Activated CD4-positive, alpha-beta T cell treated with anti-CD3 and anti-CD28 coated beads for 48 hours (primary cell): ENCODE results near the gene NRF1.
A peak's percentile ranks its signal among the peaks of the same experiment; 100 is the strongest.
"Not testable (repeated sequence)": the region's sequence is repeated elsewhere in the genome, so short reads cannot be mapped to it uniquely, and the experiment has no call there.

Experiments used
- DNase-seq: peaks from one replicate; pipeline ENCODE4 v3.0.0-alpha.2; 2020

Gene NRF1

DNA sequence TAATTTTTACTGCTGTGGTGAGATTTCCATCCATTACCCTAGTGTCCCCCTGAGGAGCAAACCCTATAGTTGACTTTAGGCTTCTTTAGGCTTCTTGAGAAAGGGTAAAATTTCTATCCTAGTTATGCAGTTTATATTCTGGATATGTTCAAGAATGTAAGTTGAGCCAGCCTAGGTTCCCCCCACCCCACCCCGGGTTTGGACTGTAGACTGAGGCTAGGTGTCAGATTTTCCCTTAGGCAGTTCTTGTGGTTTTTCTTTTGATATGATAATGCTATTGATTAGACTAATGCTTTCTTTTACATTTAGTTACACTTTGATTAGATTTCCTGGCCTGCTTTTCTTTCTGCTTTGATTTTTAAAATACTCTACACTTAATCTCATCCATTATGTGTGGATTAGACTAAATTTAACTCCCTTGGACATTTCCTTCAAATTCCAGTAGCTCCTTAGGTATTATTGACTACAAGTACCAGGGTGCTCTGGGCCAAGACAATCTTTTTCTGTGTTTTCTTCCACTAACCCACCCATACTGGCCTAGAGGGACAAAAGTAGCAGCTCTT, 37.7 kb downstream of the NRF1 start:
- DNase-seq = peak; percentile 19

DNA sequence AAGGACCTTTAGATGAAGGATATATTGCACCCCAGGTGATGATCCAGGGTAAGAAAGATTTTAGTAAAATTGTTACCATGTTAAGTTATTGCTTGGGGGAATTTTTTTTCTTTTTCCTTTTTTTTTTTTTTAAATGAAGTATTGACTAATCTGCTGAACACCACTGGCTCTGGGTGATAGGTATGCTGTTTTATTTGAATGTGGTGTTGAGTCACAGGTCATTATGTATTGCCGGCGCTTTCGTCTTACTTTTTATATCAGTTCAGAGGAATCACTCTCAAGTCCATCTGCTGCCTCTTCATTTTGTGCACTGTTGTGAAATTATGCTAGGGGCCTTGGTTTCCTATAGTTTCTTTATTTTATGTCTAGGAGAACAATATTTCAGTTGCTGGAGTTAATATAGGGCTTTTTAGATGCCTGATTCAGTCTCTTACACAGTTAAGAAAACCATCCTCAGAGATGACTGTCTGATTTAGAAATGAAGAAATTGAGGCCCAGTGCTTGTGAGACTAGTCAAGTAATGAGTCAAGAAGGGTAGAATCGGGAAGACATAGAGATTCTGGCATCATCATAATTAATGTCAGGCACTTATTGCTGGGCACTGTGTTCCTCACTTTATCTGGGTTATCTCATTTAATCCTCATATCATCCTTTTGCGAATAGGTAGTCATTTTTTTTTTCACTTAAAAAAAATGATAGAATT, 38.7 kb downstream of the NRF1 start:
- peak; percentile 17 for DNase-seq

DNA sequence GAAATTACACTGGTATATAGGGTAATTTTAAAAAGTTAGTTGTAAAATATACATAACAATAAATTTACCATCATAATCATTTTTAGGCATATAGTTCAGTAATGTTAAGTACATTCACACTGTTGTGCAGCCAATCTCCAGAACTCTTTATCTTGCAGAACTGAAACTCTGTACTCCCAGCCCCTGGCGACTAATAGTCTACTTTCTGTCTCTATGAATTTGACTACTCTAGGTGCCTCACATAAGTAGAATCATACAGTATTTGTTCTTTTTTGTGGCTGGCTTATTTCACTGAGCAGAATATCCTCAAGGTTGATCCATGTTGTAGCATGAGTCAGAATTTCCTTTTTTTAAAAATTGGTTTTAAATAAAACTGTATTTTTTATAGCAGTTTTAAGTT, 41.4 kb downstream of the NRF1 start:
- DNase-seq = peak; percentile 38

DNA sequence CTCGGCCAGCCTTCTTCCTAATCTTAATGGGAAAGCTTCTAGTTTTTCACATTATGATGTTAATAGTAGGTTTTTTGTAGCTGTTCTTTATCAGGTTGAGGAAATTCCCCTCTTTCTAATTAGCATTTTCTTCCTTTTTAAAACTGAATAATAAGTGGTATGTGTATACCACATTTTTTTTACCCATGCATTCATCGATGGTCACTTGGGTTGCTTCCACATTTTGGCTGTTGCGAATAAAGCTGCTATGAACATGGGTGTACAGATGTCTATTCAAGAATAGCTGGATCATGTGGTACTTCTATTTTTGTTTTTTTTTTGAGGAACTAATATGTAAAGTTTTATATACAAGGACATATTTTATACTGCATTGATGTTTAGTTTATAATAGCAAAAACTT, 44.3 kb downstream of the NRF1 start:
- DNase-seq = no peak

DNA sequence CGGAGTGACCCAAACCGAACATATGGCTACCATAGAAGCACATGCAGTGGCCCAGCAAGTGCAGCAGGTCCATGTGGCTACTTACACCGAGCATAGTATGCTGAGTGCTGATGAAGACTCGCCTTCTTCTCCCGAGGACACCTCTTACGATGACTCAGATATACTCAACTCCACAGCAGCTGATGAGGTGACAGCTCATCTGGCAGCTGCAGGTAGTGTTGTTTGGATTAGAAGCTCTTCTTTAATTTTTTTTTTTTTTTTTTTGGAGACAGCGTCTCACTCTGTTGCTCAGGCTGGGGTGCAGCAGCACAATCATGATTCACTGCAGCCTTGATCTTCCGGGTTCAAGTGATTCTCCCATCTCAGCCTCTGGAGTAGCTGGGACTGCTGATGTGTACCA, 45.8 kb downstream of the NRF1 start:
- peak; percentile 26 for DNase-seq

DNA sequence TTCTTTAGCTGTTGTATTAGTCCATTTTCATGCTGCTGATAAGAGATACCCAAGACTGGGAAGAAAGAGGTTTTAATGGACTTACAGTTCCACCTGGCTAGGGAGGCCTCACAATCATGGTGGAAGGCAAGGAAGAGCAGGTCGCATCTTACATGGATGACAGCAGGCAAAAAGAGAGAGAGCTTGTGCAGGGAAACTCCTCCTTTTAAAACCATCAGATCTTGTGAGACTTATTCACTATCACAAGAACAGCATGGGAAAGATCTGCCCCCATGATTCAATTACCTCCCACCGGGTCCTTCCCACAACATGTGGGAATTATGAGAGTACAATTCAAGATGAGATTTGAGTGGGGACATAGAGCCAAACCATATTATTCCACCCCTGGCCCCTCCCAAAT, 48.4 kb downstream of the NRF1 start:
- not testable (repeated sequence) for DNase-seq

DNA sequence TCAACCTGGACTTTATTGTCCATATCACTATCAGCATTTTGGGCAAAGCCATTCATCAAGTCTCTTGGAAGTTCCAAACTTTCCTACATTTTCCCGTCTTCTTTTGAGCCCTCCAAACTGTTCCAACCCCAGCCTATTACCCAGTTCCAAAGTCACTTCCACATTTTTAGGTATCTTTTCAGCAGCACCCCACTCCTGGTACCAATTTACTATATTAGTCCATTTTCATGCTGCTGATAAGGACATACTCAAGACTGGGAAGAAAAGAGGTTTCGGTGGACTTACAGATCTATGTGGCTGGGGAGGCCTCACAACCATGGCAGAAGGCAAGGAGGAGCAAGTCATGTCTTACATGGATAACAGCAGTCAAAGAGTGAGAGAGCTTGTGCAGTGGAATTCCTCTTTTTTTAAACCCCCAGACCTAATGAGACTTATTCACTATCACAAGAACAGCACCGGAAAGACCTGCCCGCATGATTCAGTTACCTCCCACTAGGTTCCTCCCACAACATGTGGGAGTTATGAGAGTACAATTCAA, 50.2 kb downstream of the NRF1 start:
- DNase-seq = no peak

DNA sequence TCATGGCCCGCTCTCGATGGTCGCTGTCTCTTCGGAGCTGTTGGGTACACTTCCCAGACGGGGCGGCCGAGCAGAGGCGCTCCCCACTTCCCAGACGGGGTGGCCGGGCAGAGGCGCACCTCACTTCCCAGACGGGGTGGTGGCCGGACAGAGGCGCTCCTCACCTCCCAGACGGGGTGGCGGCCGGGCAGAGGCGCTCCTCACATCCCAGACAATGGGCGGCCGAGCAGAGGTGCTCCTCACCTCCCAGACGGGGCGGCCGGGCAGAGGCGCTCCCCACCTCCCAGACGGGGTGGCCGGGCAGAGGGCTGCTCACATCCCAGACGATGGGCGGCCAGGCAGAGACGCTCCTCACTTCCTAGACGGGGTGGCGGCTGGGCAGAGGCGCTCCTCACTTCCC, 51.7 kb downstream of the NRF1 start:
- not testable (repeated sequence) for DNase-seq

DNA sequence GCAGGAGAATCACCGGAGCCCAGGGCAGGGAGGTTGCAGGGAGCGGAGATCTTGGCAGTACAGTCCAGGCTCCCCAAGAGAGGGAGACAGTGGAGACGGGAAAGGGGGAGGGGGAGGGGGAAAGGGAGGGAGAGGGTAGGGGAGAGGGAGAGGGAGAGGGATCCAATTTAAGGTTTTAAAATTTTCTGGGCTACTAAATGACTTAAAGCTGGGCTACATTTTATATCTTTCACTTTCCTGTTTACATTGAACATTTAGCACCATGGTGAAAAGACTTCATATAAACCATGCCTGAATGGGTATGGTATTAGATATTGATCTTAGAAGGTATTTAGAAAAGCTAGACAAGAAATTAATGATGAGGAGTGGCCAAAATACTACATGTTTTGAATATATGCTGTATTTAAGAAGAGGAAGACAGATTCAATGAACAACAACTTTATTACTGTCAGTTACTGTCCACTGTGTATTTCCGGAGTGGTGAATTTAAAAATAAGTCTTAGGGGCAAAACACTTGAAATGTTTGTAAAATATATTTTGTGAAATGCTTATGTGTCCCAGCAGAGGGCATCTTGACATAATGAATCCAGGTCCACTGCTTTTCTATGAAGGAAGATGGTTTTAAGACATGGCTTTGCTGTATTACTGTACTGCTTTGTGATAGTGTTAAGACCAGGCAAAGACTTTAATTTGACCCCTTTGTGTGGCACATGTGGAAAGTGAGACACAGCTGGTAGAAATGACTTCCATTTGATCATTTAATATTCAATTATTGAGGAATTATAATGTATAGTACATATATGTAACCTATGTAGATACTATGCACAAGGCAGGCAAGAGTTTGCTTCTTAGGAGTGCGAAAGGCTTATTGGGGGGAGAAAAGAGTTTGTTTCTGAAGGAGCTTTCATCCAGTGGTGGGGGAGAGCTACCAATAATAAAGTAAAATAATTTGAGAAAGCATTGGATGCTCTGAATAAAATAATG, 52.8 kb downstream of the NRF1 start:
- no peak for DNase-seq

DNA sequence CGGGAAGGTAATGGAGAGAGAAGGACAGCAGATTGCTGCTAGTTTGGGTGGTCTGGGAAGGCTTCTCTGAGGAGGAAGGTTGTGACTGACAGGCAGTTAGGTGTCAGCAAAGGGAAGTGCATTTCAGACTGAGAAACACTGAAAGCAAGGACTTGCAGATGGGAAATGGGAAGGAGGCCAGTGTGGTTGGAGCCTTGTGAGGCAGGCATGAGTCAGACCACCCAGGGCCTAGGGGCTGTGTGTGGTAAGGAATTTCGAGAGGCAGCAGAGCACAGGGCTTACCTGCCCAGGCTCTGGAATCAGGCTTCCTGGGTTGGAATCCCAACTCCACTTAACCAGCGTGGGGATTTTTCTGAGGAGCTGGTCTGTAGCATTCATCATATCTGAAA, 53.5 kb downstream of the NRF1 start:
- DNase-seq = no peak

DNA sequence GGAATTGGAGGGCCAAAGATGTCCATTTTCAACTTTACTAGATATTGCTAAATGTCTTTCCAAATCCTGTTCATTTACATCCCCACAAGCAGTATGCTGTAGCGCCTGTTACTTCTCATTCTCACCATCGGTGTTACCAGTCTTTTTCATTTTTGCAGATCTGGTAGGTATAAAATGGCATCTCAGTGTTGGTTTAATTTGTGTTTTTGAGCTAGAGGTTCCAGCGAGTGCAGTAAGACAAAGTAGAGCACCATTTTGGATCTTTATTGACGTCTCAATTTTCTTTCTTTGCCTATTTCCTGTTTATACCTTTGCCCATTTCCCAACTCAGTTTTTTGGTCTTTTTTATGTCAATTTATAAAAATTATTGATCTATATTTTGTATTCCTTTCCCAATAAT, 55.6 kb downstream of the NRF1 start:
- no peak for DNase-seq

DNA sequence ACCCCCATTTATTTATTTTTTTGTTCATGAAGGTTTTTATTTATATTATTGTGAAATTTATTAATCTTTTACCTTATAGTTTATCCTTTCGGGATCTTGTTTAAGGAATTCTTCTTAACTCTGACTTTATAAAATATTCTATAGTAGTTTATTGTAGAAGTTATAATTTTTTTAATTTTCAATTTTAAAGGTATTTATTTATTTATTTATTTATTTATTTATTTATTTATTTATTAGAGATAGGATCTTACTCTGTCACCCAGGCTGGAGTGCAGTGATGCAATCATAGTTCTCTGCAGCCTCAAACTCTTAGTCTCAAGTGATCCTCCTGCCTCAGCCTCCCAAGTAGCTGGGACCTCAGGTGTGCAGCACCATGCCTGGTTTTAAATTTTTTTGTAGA, 56.0 kb downstream of the NRF1 start:
- no peak for DNase-seq

DNA sequence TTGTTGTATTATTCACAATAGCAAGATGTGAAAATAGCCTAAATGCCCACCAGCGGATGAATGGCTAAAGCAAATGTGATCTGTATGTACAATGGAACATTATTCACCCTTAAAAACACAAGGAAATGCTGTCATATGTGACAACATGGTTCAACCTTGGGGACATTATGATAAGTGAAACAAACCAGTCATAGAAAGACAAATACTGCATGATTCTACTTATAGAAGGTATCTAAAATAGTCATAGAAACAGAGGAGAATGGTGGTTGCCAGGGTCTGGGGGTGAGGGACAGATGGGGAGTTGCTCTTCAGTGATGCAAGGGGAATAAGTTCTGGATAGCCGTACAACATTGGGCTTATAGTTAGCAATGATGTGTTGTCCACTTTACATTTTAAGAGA, 58.4 kb downstream of the NRF1 start:
- DNase-seq = no peak

DNA sequence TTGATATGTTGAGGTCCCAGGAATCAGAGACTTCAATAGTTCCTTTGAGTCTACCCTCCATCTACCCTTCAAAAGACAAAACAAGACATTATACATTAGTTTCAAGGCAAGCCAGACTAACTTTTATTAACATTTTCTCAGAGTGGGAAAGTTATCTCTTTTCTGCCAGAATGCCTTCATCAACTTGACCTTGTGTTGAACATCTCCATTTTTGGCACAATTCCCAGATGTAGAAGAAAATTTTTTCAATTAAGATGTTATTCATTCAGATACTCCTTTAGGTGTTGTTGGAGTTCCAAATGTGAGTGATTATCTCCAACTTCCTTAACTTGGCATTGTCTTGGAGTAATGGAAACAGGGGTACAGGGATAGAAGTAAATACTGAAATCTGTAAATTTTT, 59.1 kb downstream of the NRF1 start:
- DNase-seq = no peak

DNA sequence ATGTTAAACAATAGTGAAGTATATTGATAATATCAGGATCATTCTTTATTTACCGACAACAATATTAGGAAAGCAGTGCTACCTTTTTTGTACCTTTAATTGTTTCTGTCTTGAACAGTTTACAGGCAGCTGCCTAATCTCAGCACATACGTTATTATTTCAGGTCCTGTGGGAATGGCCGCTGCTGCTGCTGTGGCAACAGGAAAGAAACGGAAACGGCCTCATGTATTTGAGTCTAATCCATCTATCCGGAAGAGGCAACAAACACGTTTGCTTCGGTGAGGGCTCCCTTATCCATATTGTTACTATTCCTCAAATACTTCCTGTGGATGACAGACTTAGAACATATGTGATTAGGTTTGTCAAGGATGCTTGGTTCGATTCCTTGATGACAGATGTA, 59.7 kb downstream of the NRF1 start:
- DNase-seq = no peak

DNA sequence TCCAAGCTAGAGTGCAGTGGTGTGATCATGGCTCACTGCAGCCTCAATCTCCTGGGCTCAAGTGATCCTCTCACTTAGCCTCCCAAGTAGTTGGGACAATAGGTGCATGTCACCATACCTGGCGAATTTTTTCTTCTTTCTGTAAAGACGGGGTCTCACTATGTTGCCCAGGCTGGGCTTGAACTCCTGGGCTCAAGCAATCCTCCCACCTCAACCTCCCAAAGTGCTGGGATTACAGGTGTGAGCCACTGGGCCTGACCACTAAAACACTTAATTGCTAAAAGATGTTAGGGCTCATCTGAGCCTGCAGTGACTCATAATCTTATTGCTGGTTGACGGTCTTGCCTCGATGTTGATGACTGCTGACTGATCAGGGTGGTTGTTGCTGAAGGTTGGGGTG, 63.0 kb downstream of the NRF1 start:
- not testable (repeated sequence) for DNase-seq

DNA sequence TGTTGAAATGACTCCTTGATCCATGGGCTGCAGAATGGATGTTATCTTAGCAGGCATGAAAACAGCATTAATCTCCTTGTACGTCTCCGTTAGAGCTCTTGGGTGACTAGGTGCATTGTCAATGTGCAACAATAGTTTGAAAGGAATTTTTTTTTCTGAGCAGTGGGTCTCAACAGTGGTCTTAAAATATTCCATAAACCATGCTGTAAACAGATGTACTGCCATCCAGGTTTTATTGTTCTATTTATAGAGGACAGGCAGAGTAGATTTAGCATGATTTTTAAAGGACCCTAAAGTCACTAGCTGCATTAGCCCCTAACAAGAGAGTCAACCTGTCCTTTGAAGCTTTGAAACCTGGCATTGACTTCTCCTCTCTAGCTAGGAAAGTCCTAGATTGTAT, 64.0 kb downstream of the NRF1 start:
- DNase-seq = no peak

DNA sequence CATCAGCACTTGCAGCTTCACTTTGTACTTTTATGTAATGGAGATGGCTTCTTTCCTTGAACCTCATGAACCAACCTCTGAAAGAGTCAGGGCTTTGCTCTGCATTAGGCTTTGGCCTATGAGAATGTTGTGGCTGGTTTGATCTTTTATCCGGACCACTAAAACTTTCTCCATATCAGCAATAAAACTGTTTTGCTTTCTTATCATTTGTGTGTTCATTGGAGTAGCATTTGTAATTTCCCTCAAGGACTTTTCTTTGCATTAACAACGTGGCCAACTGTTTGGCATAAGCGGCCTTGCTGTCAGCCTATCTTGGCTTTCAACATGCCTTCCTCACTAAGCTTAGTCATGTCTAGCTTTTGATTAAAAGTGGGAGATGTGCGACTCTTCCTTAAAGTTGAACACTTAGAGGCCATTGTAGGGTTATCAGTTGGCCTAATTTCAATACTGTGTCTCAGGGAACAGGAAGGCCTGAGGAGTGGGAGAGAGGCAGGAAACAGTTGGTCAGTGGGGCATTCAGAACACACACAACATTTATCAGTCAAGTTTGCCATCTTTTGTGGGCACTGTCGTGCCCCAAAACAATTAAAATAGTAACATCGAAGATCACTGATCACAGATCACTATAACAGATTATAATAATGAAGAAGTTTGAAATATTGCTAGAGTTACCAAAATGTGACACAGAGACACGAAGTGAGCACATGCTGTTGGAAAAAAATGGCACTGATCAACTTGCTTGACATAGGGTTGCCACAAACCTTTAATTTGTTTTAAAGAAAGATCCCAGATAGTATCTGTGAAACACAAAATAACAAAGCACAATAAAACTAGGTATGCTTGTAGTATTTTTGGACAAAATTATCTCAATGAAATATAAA, 64.7 kb downstream of the NRF1 start:
- DNase-seq = no peak

DNA sequence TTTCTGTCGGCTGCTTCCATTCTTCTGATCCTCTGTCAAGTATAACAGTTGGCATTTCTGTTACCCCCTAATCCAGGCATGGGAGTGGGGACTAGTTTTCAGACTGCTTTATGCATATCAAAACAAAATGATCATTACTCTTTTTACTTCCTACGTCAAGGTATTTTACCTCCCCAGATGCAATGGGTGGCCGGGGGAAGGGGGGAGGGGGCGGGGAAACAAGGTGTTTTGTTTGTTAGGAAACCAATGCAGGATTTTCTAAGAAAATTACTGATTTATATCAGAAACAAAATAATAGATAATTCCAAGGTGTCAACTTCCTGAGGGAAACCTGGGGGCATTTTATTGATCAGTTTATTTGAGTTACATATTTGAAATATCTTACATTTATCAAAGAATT, 66.3 kb downstream of the NRF1 start:
- no peak for DNase-seq

DNA sequence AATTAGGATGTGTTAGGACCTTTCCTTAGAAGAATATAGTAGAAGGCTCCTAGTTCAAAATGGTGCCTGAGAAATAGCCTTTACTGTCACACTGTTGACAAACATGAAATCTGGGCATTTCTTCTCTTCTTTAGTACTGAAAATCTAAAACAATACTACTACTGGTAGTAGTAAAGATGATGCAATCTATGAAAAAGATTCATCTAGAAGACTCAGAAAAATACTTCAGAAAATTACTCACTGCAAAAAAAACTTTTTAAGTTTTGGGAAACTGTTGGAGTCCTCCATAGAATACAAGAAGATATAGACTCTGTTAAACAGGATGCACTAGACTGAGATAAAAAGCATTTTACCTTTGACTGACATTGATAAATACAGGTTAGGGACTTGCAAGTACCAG, 67.1 kb downstream of the NRF1 start:
- DNase-seq = no peak

DNA sequence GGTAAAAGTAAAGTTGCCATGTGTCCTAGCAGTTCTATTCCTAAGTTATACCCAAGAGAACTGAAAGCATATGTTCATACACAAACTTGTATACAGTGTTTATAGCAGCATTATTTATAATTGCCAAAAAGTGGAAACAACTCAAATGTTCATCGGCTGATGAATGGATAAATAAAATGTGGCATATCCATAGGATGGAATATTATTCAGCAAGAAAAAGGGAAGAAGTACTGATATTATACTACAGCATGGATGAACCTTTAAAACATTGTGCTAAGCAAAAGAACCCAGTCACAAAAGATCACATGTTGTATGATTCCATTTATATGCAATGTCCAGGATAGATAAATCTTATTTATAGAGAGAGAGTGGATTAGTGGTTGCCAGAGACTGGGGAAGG, 68.9 kb downstream of the NRF1 start:
- no peak for DNase-seq

DNA sequence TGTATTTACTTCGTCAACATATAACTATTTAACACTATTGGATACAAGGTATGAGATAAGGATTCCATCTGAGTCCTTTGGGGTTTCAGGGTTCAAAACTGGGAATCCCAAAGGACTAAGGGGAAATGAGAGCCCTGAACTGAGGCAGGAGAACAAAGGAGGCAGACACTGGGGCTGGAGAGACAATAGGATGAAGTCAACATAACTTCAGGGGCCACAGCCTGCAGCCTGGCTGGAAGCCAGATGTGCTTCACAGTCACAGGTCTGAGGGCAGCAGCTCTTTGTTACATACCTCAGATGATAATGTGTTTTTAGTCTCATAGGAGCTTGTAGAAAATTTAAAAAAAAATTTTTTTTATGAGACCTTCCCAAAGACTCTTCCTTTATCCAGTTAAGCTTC, 73.3 kb downstream of the NRF1 start:
- DNase-seq = no peak

DNA sequence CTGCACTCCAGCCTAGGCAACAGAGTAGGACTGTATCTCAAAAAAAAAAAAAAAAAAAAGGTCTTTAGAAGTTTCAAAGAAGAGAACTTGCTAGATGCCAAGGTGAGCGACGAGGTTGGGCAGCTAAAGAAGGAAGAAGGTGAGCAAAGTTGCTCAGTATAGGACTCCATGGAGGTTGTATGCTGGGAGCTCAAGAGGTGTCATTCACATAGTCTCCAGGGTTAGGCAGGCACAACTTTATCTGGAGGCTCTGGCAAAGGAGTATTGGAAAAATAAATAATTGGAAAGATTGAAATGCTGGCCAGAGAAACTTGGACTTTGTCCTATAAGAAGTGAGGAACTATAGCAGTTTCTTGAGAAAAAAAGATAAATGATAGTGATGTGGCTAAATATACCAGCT, 74.5 kb downstream of the NRF1 start:
- no peak for DNase-seq
